ENCODE results near the gene TMEM88. TPM values are rescaled to one million over a fixed set of nuclear protein-coding genes. Genes with fewer than 3 reads are reported as not detected.

Gene TMEM88
- total RNA-seq, 1 donor from 2014 or later, result 35.4 TPM

DNA sequence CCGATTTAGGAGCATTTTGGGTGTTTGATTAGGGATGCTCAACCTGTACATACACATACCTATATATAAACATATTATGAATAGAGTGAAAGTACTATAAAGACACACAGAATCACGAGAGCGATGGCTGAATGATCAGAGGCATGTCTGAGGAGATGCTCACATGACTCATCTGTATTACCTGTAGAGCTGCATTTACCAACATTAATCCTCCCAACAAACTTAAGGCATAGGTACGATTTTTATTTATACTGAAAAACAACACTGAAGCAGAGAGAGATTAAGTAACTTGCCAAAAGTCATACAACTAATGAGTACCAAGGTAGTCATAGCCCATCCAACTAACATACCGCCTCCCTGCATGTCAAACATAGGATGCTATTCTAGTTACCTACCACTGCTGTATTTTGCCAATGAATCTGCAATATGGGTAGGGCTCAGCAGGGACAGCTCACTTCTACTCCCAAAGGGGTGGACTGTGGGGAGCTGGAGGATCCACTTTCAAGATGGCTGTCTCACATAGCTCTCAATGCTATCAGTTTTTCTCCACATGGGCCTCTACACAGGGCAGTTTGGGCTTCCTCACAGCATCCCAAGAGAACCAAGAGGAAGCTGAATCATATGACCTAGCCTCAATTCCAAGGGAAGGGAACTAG is 10.3 kb downstream of the TMEM88 start:
- DNase-seq (ENCODE audit: missing footprints) (no peak), ATAC-seq (no peak)
- intact Hi-C loops (cut with DNase I), result loop anchor here (5.0 kb wide), 1 partner anchor 177 kb away; no protein-coding TSS in a partner anchor

GRCh38 chr17:7867881-7868329 is 13.0 kb downstream of the TMEM88 start:
- DNase-seq (ENCODE audit: missing footprints) (no peak), ATAC-seq (no peak)
- intact Hi-C loops (cut with DNase I), result no loop called here

DNA sequence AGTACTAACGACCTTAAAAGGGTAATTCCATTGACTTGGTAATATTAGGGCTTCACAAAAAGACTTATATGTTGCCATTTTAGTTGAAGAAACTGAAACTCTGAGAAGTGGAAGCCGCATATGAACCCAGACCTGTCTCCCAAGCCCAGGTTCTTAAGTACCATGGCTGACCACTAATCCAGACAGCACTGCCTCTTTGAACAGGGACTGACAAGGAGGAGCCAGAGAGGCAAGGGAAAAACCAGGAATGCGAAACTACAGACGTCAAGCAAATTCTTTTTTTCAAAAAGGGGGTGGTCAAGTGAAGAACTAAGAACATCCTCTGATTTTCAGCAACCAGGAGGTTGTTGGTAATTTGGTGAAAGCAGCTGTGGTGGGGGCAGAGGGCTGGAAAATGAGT is 18.2 kb downstream of the TMEM88 start:
- DNase-seq (ENCODE audit: missing footprints) (no peak), ATAC-seq (no peak)
- intact Hi-C loops (cut with DNase I), result no loop called here

GRCh38 chr17:7875804-7876370 is 21.0 kb downstream of the TMEM88 start:
- intact Hi-C loops (cut with DNase I), result no loop called here
- DNase-seq (ENCODE audit: missing footprints) (no peak), ATAC-seq (no peak)

GRCh38 chr17:7878234-7878633 is 23.4 kb downstream of the TMEM88 start:
- intact Hi-C loops (cut with DNase I), result no loop called here
- DNase-seq (ENCODE audit: missing footprints) (no peak), ATAC-seq (no peak)

GRCh38 chr17:7880076-7880868 is 25.4 kb downstream of the TMEM88 start:
- intact Hi-C loops (cut with DNase I), result no loop called here
- ATAC-seq (no peak), DNase-seq (ENCODE audit: missing footprints) (no peak)

DNA sequence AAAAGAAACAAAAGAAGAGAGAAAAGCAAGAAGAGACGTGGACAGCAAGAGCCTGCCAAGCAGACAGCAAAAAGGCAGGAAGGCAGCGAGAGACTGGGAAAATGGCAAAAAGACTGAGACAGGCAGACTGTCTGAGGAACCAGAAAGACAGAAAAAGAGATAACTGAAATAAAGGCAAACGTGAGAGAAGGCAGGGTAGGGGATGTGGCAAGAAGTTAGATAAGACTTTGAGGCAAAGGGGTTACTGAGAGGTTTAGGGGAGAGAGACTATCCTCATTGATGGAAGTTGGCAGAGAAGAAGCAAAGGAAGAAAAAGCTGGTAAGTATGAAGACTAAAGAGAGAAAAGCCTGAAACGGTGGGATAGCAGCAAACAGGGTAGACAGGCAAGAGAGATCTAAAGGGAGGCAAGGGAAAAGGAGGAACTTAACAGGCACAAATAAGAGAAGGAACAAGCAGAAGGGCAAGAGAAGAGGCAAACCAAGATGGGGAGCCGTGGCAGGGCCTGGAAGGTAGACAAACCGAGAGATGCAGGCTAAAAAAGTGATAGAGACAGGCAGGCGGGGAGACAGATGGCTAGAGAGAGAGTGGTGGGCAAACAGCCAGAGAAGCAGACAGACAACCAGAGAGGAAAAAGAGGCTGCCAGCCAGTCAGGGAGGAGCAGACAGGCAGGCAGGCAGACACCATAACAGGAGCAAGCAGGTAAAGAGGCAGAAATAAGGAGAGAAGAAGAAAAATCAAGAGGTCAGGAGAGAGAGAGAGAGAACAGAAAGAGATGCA is 26.6 kb downstream of the TMEM88 start:
- intact Hi-C loops (cut with DNase I), result no loop called here
- ATAC-seq (no peak), DNase-seq (ENCODE audit: missing footprints) (no peak)

DNA sequence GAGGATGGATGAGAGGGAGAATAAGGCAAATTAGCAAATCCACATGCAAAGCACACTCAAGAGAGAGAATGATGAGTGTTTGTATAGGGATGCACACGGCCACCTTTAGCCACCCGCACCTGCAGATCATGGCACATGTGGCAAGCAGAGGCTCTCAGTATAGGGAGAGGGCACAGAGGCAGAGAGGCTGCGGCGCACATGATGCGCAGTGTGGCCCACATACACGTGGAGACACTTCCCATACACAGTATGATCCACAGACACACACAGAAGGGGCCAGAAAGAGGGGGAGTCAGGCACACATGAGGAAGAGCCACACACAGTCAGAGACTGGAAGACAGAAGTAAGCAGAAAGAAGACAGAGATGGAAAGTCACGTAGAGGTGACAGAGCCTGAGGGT is 27.2 kb downstream of the TMEM88 start:
- DNase-seq (ENCODE audit: missing footprints) (no peak), ATAC-seq (no peak)
- intact Hi-C loops (cut with DNase I), result no loop called here

- no peak for ATAC-seq
- no peak for DNase-seq (ENCODE audit: missing footprints)
- intact Hi-C loops (cut with DNase I), result no loop called here
These were observed 27.8 kb downstream of the TMEM88 start for GRCh38 chr17:7882629-7883028.

GRCh38 chr17:7883781-7884386 is 29.0 kb downstream of the TMEM88 start:
- intact Hi-C loops (cut with DNase I), result no loop called here
- ATAC-seq, result no peak

DNA sequence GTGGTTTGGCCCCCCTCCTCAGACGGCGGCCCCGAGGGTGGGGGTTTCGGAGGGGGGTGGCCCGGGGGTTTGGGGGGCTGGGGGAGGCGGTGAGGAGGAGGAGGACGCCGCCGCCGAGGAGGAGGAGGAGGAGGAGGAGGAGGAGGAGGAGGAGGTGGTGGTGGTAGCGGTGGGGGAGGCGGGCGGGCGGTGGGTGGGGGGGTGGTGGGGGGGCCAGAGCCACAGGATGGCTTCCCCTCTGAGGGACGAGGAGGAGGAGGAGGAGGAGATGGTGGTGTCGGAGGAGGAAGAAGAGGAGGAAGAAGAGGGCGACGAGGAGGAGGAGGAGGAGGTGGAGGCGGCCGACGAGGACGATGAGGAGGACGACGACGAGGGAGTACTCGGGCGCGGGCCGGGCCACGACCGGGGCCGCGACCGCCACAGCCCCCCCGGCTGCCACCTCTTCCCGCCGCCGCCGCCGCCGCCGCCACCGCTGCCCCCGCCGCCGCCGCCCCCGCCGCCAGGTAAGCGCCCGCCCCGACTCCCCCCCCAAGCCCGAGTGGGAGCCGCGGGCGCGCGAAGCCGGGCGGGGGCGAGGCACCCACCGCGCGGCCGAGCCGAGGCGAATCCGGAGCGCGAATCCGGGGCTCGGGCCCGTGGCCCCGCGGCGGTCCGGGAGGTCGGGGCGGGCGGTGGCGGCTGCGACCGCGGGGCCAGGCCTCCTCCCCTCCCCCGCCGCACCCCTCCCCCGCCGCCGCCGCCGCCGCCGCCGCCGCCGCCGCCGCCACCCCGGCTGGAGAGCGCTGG is 29.9 kb downstream of the TMEM88 start:
- ATAC-seq, result no peak
- DNase-seq (ENCODE audit: missing footprints), result no peak
- intact Hi-C loops (cut with DNase I), result no loop called here

More at GRCh38 chr17:7883781-7884386, 29.0 kb downstream of the TMEM88 start:
- no peak for DNase-seq (ENCODE audit: missing footprints)

DNA sequence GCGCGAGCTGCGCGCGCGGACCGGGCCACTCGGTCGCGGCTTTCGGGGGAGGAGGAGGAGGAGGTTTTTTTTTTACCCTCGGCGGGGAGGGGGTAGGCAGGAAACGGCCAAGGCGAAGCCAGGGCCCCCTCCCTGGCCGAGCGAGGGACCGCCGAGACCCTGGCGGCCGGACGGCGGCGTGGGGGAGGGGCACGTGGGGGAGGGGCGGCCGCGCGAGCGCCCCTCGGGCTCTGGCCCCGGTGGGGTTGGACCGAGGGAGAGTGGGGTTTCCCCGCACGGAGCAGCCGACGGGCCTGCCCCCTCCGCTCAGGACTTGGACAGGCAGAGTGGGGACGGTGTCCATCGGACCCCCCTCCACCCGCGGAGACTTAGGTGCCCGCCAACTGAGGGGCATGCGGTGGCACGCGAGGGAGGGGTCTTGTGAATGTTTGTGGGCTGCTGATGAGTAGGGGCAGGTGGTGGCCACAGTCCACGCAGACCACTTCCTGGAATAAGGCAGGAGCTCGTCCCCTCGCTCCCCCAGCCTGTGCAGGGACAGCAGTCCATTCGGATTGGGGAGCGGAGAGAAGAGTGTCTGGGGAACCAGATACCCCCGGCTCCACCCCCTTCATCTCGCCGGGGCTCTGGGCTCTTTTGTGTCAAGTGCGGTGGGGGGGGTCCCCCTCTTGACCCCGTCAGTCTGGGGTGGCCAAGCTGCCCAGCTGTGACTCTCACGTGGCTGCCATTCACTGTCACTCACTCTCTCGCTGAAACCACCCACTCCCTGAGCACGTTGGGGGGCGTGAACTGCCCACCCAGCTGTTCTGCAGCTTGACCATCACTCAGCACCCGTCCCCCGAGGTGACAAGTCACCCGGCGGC is 30.7 kb downstream of the TMEM88 start:
- DNase-seq (ENCODE audit: missing footprints), result peak; percentile 75
- no peak for ATAC-seq
- intact Hi-C loops (cut with DNase I), result no loop called here

DNA sequence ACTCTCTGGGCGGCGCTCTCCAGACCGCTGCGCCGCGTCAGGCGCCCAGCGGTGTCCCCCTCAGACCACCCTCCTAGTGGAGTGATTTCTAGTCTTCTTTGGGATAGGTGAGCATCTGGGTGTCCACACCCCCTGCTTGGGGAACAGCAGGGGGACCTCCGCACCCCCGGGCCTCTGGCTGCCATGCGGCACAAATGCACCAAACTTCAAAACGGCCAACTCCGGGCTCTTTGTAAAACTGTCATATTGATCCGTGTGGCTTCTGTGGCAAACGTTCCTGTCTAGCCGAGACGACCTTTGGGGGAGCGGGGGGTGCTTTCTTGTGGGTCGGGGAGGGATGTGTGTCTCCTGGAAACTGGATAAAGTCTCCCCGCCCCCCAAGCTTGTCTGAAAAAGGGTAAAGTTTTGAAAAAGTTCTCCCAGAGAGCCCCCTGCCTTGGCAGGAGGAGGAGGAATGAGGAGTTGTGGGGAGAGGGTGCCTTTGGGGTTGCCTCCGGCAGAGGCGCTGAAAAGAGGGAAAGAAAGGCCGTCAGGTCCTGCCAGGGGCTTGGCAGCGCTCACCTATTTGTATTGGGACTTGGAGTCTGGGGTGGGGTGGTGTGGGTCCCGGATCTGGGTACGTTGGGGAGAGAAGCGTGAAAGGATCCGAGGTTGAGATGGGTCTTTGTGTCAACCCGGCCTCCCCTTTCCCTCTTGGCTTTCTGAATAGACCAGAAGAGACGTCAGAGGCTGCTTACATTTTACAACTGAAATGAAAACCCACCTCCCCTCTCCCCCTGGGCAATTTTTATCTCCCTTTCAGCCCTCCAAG is 31.6 kb downstream of the TMEM88 start:
- no peak for ATAC-seq
- intact Hi-C loops (cut with DNase I), result no loop called here
- peak; percentile 71 for DNase-seq (ENCODE audit: missing footprints)

DNA sequence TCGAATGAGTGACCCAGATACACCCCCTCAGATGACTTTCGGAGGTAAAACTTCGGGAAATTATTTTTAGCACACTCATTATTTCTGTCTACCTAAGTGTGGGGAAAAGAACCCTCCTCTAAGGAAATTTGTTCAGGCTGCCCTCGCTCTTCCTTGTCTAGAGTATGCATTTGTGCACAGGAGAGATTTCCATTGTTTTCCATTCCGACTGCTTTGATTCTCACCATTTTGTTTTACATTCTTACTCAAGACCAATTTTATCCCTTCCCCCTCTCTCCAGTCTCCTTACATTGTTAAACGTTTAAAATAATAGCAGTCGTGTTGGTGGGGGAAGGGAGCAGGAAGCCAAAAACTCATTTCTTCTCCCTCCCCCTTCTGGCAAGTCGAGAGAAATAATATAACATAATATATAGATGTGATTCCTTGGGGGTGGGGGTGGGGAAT is 32.2 kb downstream of the TMEM88 start:
- no peak for ATAC-seq
- intact Hi-C loops (cut with DNase I), result no loop called here
- DNase-seq (ENCODE audit: missing footprints), result no peak

GRCh38 chr17:7887482-7888183 is 32.8 kb downstream of the TMEM88 start:
- DNase-seq (ENCODE audit: missing footprints), result peak; percentile 94
- ATAC-seq, result peak; percentile 88
- intact Hi-C loops (cut with DNase I), result loop anchor here (2.0 kb wide), 2 partner anchors 27 to 29 kb away; partner anchors contain the start of gene CYB5D1
